ENCODE data around the gene ENPP7.

The ENPP7 gene

DNA sequence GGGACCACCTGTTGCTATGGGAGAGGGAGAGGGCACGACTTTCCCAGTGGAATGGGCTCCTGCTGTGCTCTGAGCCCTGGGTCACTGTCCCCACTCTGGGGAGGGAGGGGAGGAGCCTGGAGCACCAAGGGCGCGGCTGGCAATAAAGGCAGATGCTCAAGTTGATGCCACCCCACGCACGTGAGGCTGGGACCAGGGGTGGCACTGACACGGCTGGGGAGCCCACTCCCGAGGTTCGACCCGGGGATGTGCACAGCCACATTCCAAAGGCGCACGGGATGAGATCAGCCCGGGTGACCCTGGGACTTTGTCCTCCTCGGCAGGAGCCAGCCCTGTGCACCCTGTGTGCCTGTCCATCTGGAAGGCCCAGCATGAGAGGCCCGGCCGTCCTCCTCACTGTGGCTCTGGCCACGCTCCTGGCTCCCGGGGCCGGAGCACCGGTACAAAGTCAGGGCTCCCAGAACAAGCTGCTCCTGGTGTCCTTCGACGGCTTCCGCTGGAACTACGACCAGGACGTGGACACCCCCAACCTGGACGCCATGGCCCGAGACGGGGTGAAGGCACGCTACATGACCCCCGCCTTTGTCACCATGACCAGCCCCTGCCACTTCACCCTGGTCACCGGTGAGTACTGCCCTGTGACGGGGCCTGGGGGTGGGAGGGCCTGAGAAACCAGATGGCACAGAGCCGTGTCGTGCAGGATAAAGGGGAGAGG, at the start of gene ENPP7:
ENPP7 (plus strand) TSS at position 175 of the 715 bp plus-strand sequence; CDS start at position 372, 197 bp downstream.
- DNase-seq (ENCODE audit: low read depth), result no peak

GRCh38 chr17:79681101-79681621, 49.6 kb upstream of the ENPP7 start:
- DNase-seq (ENCODE audit: low read depth), result no peak

DNA sequence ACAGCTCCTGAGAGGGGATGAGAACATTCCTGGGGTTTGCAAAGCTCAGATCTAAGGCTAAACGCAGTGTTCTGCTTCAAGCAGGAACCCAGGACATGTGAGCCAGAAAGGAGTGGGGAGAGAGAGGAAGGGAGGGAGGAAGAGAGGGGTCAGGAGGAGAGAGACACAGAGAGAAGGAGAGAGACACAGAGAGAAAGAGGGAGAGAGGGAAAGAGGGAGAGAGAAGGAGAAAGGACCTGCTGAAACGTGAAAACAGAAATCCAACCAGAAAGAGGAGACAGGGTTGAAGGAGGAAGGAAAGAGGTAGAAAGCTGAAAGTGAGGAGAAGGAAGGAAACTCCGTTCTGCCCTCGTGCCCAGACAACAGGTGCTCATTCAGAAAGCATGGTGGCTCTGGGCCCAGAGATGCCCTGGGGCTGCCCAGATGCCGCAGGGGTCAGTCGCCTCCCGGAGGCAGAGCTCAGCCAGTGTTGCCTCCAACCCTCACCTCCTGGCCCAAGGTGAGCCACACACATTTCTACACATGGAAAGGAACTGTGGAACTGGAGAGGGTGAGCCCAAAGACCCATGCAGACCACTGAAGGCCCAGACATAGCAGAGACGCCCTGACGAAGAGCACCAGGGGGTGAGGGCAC, 49.0 kb upstream of the ENPP7 start:
- DNase-seq (ENCODE audit: low read depth), result no peak

- no peak for DNase-seq (ENCODE audit: low read depth)
These were observed 47.4 kb upstream of the ENPP7 start for GRCh38 chr17:79683365-79683764.

- no peak for DNase-seq (ENCODE audit: low read depth)
These were observed 46.4 kb upstream of the ENPP7 start for GRCh38 chr17:79684132-79684985.

DNA sequence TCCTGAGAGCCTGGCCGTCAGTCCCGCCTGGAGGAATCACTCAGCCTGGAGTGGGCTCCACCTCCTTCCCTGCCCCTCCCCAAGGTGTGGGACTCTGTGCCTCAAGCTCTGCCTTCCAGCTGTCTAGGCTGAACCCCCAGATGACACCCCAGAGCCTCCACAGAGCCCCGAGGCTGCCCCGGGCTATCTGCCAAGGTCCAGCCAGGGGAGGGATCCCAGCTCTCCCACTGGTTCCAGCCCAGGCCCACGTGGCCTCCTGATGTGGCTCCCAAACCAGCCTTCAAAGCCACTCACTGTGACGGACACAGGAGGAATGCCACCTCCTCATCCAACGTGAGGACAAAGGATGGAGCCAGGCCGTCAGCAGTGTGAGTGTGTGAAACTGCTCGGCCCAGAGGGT, 45.6 kb upstream of the ENPP7 start:
- no peak for DNase-seq (ENCODE audit: low read depth)

DNA sequence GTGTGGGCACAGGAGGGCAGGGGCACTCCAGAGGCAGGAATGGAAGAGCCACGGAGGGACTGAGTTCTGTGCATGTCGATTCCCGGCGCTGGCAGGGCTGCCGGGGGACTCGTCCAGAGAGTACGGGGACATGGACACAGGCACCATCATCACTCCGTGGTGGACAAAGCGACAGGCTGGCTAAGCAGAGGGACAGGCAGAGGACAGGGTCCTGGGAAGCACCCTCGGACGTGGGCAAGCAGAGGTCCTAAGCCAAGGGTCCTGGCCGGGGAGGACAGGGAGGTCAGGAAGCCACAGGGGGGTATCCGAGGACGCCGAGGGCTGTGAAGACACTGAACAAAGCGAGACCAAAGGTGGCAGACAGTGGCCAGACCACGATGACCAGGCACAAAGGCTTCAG, 44.3 kb upstream of the ENPP7 start:
- DNase-seq (ENCODE audit: low read depth), result no peak

DNA sequence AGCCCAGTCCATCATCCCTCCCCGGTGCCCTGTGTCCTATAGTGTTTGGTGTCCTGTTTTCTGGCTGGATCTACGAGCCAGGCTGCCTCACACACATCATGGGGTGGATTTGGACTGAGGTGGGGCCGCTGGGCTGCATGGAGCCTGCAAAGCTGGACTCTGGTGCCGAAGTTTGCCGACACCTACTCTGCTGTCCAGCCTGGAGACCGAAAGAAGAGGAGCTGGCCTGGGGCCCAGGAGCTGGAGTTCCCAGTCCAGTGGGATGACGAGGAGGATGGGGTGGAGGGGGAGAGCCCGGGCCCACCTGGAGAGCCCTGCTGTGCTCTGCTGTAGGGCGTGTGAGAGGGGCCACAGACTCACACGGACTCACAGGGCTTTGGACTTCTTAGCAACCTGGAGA, 40.3 kb upstream of the ENPP7 start:
- no peak for DNase-seq (ENCODE audit: low read depth)

- DNase-seq (ENCODE audit: low read depth), result no peak
These were observed 39.5 kb upstream of the ENPP7 start for GRCh38 chr17:79690988-79691836.

DNA sequence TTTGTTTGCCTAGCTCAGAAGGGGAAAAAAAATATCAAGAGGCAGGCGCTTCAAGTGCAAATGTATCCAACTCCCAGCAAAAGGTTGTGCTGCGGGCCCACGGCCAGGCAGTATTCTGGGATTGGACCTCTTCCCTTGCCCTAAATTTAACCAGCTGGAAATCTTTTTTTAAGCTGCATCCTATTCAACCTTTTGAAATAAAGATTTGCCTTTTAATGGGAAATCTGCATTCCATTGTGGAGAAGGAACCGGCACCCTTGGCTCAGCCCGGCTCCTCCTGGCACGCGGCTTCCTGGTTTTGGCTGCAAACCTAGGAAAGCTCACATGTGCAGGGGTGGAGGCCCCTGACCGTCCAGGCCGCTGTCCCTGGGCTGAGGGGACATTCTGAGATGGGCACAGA, 38.8 kb upstream of the ENPP7 start:
- no peak for DNase-seq (ENCODE audit: low read depth)

- DNase-seq (ENCODE audit: low read depth), result no peak
These were observed 37.3 kb upstream of the ENPP7 start for GRCh38 chr17:79693419-79693818.

DNA sequence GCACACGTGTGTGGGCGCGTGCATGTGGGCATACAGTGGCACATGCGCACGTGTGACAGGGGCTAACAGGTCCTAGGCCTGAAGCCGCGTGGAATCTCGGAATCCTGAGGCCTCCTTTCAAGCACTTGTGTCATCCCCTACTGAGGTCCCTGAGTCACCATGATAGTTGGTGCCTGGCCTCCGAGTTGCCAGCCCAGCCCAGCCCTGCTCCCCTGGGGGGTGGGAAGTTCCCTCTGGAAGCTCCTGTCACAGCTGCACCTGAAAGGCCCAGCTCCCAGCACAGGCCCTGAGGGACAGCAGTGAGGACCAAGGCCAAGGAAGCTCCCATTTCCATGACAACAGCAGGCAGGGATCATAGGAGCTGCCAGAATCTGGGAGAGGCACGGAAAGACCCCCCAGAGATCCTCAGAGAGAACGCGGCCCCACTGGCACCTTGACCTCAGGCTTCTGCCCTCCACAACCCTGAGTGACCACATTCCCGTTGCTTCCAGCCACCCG, 35.4 kb upstream of the ENPP7 start:
- no peak for DNase-seq (ENCODE audit: low read depth)

- no peak for DNase-seq (ENCODE audit: low read depth)
These were observed 34.7 kb upstream of the ENPP7 start for GRCh38 chr17:79695797-79696609.

DNA sequence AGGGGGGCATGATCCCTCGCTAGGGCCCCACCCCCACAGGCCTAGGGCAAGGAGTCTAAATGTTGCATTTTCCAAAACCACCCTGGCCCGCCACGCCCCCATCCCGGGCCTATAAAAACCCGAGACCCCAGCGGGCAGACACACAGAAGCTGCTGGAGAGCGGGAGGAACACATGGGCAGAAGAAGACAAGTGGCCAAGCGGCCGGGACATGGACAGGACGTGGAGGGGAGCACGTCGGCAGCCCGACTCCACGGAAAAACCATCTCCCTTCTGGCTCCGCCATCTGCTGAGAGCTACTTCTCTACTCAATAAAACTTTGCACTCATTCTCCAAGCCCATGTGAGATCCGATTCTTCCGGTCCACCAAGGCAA, 34.1 kb upstream of the ENPP7 start:
- DNase-seq (ENCODE audit: low read depth), result no peak

DNA sequence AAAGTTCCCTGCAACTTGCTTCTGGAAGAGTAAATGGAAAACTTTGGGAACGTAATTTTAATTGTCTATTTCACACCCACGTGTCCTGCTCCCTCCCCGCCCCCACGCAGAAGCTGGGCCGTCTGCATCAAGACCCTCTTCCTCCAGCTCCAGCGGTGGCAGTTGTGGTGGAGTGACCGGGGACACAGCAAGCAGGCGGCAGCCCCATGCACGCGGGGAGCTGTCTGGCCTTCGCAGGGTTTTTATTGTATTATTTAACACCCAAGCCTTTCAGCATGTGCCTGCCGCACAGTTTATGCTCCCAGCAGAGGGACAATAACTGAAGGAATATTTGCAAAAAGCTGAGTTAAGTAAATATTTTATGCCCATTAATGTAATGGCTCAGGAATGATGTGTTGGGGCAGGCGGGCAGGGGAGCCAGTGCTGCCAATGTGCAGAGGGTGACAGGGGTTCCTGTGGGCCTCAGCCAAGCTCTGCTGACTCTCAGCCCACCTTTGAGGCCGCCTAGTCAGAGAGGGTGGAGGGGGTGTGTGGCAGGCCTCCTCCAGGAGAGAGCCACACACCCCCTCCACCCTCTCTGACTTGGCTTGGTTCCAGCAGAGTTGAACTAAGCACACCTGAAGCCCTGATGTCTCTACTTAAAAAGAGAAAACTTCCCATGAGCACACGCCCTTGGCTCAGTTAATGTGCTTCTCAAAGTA, 32.4 kb upstream of the ENPP7 start:
- no peak for DNase-seq (ENCODE audit: low read depth)

DNA sequence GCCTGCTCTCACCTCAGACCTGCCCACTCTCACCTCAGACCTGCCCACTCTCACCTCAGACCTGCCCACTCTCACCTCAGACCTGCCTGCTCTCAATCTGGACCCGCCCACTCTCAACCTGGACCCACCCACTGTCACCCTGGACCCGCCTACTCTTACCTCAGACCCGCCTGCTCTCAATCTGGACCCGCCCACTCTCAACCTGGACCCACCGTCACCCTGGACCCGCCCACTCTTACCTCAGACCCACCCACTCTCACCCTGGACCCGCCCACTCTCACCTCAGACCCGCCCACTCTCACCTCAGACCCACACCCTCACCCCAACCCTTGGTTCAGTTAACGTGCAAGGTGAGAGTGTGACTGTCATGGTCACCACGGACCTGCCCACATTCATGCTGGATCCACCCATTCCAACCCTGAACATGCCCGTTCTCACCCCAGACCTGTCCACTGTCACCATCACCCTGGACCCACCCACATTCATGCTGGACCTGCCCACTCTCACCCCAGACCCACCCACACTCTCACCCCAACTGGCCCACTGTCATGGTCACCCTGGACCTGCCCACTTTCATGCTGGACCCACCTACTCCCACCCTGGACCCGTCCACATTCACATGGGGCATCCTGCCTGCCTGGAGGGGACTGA, 31.2 kb upstream of the ENPP7 start:
- DNase-seq (ENCODE audit: low read depth), result no peak

GRCh38 chr17:79700592-79700991, 30.2 kb upstream of the ENPP7 start:
- DNase-seq (ENCODE audit: low read depth), result no peak

GRCh38 chr17:79702034-79702433, 28.7 kb upstream of the ENPP7 start:
- no peak for DNase-seq (ENCODE audit: low read depth)

DNA sequence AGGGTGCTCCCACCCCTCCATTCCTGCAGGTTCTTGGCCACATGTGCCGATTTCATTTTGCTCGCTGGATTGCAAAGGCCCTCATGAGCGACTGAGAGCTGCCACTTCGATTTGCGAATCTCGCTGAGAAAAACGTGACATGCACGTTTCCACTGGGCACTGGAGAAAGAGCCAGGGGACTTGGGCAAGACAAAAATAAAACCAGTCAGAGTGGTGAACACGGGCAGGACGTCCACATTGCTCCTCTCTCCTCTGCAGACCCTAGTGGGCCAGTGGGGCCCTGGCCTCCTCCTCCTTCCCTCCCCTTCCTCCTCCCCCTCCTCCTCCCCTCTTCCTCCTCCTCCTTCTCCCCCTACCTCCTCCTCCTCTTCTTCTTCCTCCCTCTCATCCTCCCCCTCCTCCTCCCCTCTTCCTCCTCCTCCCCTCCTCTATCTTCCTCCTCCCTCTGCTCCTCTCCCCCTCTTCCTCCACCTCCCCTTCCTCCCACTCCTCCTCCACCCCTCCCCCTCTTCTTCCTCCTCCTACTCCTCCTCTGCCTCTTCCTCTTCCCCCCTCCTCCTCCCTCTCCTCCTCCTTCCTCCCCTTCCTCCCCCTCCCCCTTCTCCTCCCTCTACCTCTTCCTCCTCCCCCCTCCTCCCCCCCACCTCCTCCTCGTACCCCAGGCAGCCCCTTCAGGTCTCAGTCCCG, 28.1 kb upstream of the ENPP7 start:
- DNase-seq (ENCODE audit: low read depth), result no peak

Measured in stimulated activated CD8-positive, alpha-beta memory T cell treated with anti-CD3 and anti-CD28 coated beads, Interleukin-4, amount 100 ng/mL, for 24 hours (primary cell).